IMR-90 (cell line): Measurements from ENCODE around the gene CCDC7.
"Not testable (repeated sequence)": the region's sequence is repeated elsewhere in the genome, so short reads cannot be mapped to it uniquely, and the experiment has no call there.

Source experiments
- BHLHE40 ChIP-seq: fragments of 150-350 bp; IDR thresholded peaks from 2 replicates; pipeline ENCODE4 v1.6.1; 2016; ENCODE audit warnings: mild to moderate bottlenecking, low read depth, low read length
- CEBPB ChIP-seq: IDR thresholded peaks from 2 replicates; pipeline ENCODE4 v1.6.1; 2012; ENCODE audit warnings: low read depth, low read length, improper control_type of control experiment
- CTCF ChIP-seq: conservative IDR thresholded peaks from 2 replicates; pipeline ENCODE4 v1.5.1; 2012; ENCODE audit warnings: mild to moderate bottlenecking, low read depth, low read length, improper control_type of control experiment
- ELK1 ChIP-seq: fragments of 150-350 bp; IDR thresholded peaks from 2 replicates; pipeline ENCODE4 v1.6.1; 2016; ENCODE audit warnings: low read depth, mild to moderate bottlenecking, low read length, moderate library complexity, borderline replicate concordance
- FOS ChIP-seq: fragments of 150-350 bp; IDR thresholded peaks from 2 replicates; pipeline ENCODE4 v1.6.1; 2016; ENCODE audit warnings: low read depth, low read length
- MAFK ChIP-seq: IDR thresholded peaks from 2 replicates; pipeline ENCODE4 v1.6.1; 2012; ENCODE audit warnings: low read depth, low read length, improper control_type of control experiment
- MAZ ChIP-seq: IDR thresholded peaks from 2 replicates; pipeline ENCODE4 v1.6.1; 2012; ENCODE audit warnings: low read depth, mild to moderate bottlenecking, low read length, improper control_type of control experiment, moderate library complexity, borderline replicate concordance
- MXI1 ChIP-seq: IDR thresholded peaks from 2 replicates; pipeline ENCODE4 v1.6.1; 2012; ENCODE audit warnings: low read depth, mild to moderate bottlenecking, low read length, moderate library complexity, borderline replicate concordance
- NFE2L2 ChIP-seq: fragments of 150-350 bp; IDR thresholded peaks from 2 replicates; pipeline ENCODE4 v1.6.1; 2016; ENCODE audit warnings: low read depth, mild to moderate bottlenecking, low read length
- POLR2A ChIP-seq: IDR thresholded peaks from 2 replicates; pipeline ENCODE4 v1.6.1; 2012; ENCODE audit warnings: mild to moderate bottlenecking, low read depth, low read length
- RFX5 ChIP-seq: IDR thresholded peaks from 2 replicates; pipeline ENCODE4 v1.8.0; 2012; ENCODE audit warnings: low read depth, mild to moderate bottlenecking, low read length, moderate library complexity
- SMC3 ChIP-seq: fragments of 150-350 bp; IDR thresholded peaks from 2 replicates; pipeline ENCODE4 v1.6.1; 2016; ENCODE audit warnings: low read depth, mild to moderate bottlenecking, antibody characterized with exemption, low read length, moderate library complexity
- USF2 ChIP-seq: fragments of 150-350 bp; IDR thresholded peaks from 2 replicates; pipeline ENCODE4 v1.6.1; 2017; ENCODE audit warnings: mild to moderate bottlenecking, antibody characterized with exemption, low read length, low read depth

GRCh38 chr10:32917817-32918216 lies 471.9 kb downstream of the CCDC7 start:
- TF ChIP-seq CTCF, RFX5, BHLHE40, ELK1, SMC3, POLR2A, CEBPB, MXI1, USF2, NFE2L2, MAZ, FOS, MAFK: not testable (repeated sequence)
